Hematopoietic multipotent progenitor cell treated with erythropoietin and hydrocortisone succinate and interleukin-3 and kit ligand, for 17 days (in vitro differentiated cells): ENCODE results near the gene KIRREL1.

Experiments used
- DNase-seq: peaks from one replicate; pipeline ENCODE4 v3.0.0-alpha.2; 2015; ENCODE audit warnings: low spot score

Gene KIRREL1

GRCh38 chr1:157993147-157993917, at the start of gene KIRREL1:
TSS of gene KIRREL1 (plus strand) at chr1:157993645. CDS start at chr1:157993677, 32 bp downstream.
- no peak for DNase-seq

- no peak for DNase-seq
Observed at GRCh38 chr1:157944663-157945280, 48.7 kb upstream of the KIRREL1 start.

- DNase-seq = no peak
Observed at GRCh38 chr1:157948312-157949073, 45.0 kb upstream of the KIRREL1 start.

- no peak for DNase-seq
Observed at GRCh38 chr1:157949074-157949354, 44.4 kb upstream of the KIRREL1 start.

GRCh38 chr1:157951230-157951629, 42.2 kb upstream of the KIRREL1 start:
- no peak for DNase-seq

GRCh38 chr1:157952601-157953000, 40.8 kb upstream of the KIRREL1 start:
- DNase-seq = no peak

GRCh38 chr1:157955221-157955620, 38.2 kb upstream of the KIRREL1 start:
- DNase-seq = no peak

- no peak for DNase-seq
Observed at GRCh38 chr1:157955857-157956256, 37.6 kb upstream of the KIRREL1 start.

GRCh38 chr1:157956732-157957131, 36.7 kb upstream of the KIRREL1 start:
- no peak for DNase-seq

GRCh38 chr1:157958263-157958662, 35.2 kb upstream of the KIRREL1 start:
- DNase-seq = no peak

GRCh38 chr1:157959750-157960149, 33.7 kb upstream of the KIRREL1 start:
- no peak for DNase-seq

- DNase-seq = no peak
Observed at GRCh38 chr1:157960773-157961172, 32.7 kb upstream of the KIRREL1 start.

GRCh38 chr1:157961805-157962762, 31.4 kb upstream of the KIRREL1 start:
- DNase-seq = no peak

- DNase-seq = peak; percentile 41
Observed at GRCh38 chr1:157963713-157964112, 29.7 kb upstream of the KIRREL1 start.

GRCh38 chr1:157965584-157965983, 27.9 kb upstream of the KIRREL1 start:
- no peak for DNase-seq

GRCh38 chr1:157966031-157966537, 27.4 kb upstream of the KIRREL1 start:
- no peak for DNase-seq

GRCh38 chr1:157967205-157967604, 26.2 kb upstream of the KIRREL1 start:
- no peak for DNase-seq

GRCh38 chr1:157968508-157968907, 24.9 kb upstream of the KIRREL1 start:
- no peak for DNase-seq

GRCh38 chr1:157968946-157969345, 24.5 kb upstream of the KIRREL1 start:
- DNase-seq = no peak

GRCh38 chr1:157969697-157970485, 23.6 kb upstream of the KIRREL1 start:
- peak; percentile 14 for DNase-seq

GRCh38 chr1:157971769-157972168, 21.7 kb upstream of the KIRREL1 start:
- DNase-seq = no peak
